Renal pelvis (tissue), 4 donors: ENCODE measurements around the gene INPP4B. TPM values are rescaled to one million over a fixed set of nuclear protein-coding genes. Genes with fewer than 3 reads are reported as not detected.
A peak's percentile ranks its signal among the peaks of the same experiment; 100 is the strongest.
"Not testable (repeated sequence)": the region's sequence is repeated elsewhere in the genome, so short reads cannot be mapped to it uniquely, and the experiment has no call there.

Experiments used
- DNase-seq: peaks from one replicate; pipeline ENCODE4 v3.0.0-alpha.2; 2013
- polyA plus RNA-seq, 3 donors: library from polyadenylated mRNA; unstranded; fragments of 120-200 nt; gene quantifications; one replicate each; pipeline ENCODE4 v1.2.1, GENCODE V29; 2013; ENCODE audit not compliant: insufficient read length in 3 of 3

INPP4B gene
- polyA plus RNA-seq, 3 donors = 8.4 to 9.4 (median 8.4) TPM

GRCh38 chr4:142416121-142416520 is 430.0 kb downstream of the INPP4B start:
- no peak for DNase-seq

- DNase-seq = no peak
Observed at GRCh38 chr4:142414366-142414990, 431.6 kb downstream of the INPP4B start.

- DNase-seq = no peak
Observed at GRCh38 chr4:142413485-142413884, 432.6 kb downstream of the INPP4B start.

- no peak for DNase-seq
Observed at GRCh38 chr4:142411993-142412392, 434.1 kb downstream of the INPP4B start.

GRCh38 chr4:142408003-142408441 is 438.1 kb downstream of the INPP4B start:
- no peak for DNase-seq

- DNase-seq = no peak
Observed at GRCh38 chr4:142407596-142407995, 438.5 kb downstream of the INPP4B start.

- no peak for DNase-seq
Observed at GRCh38 chr4:142406917-142407501, 439.1 kb downstream of the INPP4B start.

- no peak for DNase-seq
Observed at GRCh38 chr4:142406499-142406835, 439.6 kb downstream of the INPP4B start.

- peak; percentile 23 for DNase-seq
Observed at GRCh38 chr4:142405695-142406498, 440.2 kb downstream of the INPP4B start.

GRCh38 chr4:142405021-142405694 is 440.9 kb downstream of the INPP4B start:
- DNase-seq = peak; percentile 60

- no peak for DNase-seq
Observed at GRCh38 chr4:142404191-142404611, 441.9 kb downstream of the INPP4B start.

- DNase-seq = no peak
Observed at GRCh38 chr4:142402900-142403299, 443.2 kb downstream of the INPP4B start.

GRCh38 chr4:142402156-142402555 is 443.9 kb downstream of the INPP4B start:
- no peak for DNase-seq

GRCh38 chr4:142397364-142397991 is 448.6 kb downstream of the INPP4B start:
- DNase-seq = not testable (repeated sequence)

- DNase-seq = no peak
Observed at GRCh38 chr4:142396279-142396678, 449.8 kb downstream of the INPP4B start.

- no peak for DNase-seq
Observed at GRCh38 chr4:142393127-142393526, 453.0 kb downstream of the INPP4B start.

- no peak for DNase-seq
Observed at GRCh38 chr4:142386856-142387255, 459.2 kb downstream of the INPP4B start.

- DNase-seq = no peak
Observed at GRCh38 chr4:142386449-142386848, 459.7 kb downstream of the INPP4B start.

GRCh38 chr4:142383800-142384470 is 462.2 kb downstream of the INPP4B start:
- DNase-seq = no peak

GRCh38 chr4:142383354-142383753 is 462.7 kb downstream of the INPP4B start:
- no peak for DNase-seq

- no peak for DNase-seq
Observed at GRCh38 chr4:142380052-142380602, 466.0 kb downstream of the INPP4B start.
